ENCODE data around the gene TMCC1. TPM values are rescaled to one million over a fixed set of nuclear protein-coding genes. Genes with fewer than 3 reads are reported as not detected.
"Not testable (repeated sequence)": the region's sequence is repeated elsewhere in the genome, so short reads cannot be mapped to it uniquely, and the experiment has no call there.

TMCC1 gene
- total RNA-seq, 1 experiment from 2014 or later, result 6.2 TPM

GRCh38 chr3:129684270-129684669 lies 209.2 kb downstream of the TMCC1 start:
- no peak overlapping the region for H3K4me3 ChIP-seq (ENCODE audit: low read length)
- H3K9ac ChIP-seq (ENCODE audit: low read length), result no peak overlapping the region
- no peak overlapping the region for H3K4me2 ChIP-seq (ENCODE audit: low read length)
- no peaks in the 10 kb centered on the region for H3F3A ChIP-seq (ENCODE audit: low read length, unreplicated experiment)
- intact Hi-C loops (cut with micrococcal nuclease), result no loop called here
- peaks cover 50% of the 10 kb centered on the region for H3K79me2 ChIP-seq (ENCODE audit: low read length)
- CTCF ChIA-PET, result no interaction called here
- no peak overlapping the region for H3K27ac ChIP-seq (ENCODE audit: low read length)
- H3K36me3 ChIP-seq (ENCODE audit: low read depth, low read length), result no peaks in the 10 kb centered on the region
- H3K9me3 ChIP-seq (ENCODE audit: low read length), result no peaks in the 10 kb centered on the region
- no peaks in the 10 kb centered on the region for H4K20me1 ChIP-seq (ENCODE audit: low read length)
- ATAC-seq (no peak), DNase-seq (no peak)
- H3K9me2 ChIP-seq (replicated peaks; ENCODE audit: low read length), result no peaks in the 10 kb centered on the region
- no peak overlapping the region for H2AFZ ChIP-seq (ENCODE audit: low read length)
- POLR2A ChIA-PET (ENCODE audit: unreplicated experiment), result no interaction called here
- TF ChIP-seq EZH2phosphoT487 (IDR thresholded peaks at IDR 0.05; ENCODE audit: borderline replicate concordance, low read length), result no peak
- no peak for TF ChIP-seq CTCF (conservative IDR thresholded peaks at IDR 0.05; ENCODE audit: low read depth, low read length)
- TF ChIP-seq EZH2 (IDR thresholded peaks at IDR 0.05; ENCODE audit: low read length, unreplicated experiment), result no peak
- peaks cover 4% of the 10 kb centered on the region; the same call in 1 of the 2 replicates for H3K4me1 ChIP-seq (ENCODE audit: insufficient read depth, low read length)
- no peaks in the 10 kb centered on the region for H3K27me3 ChIP-seq (ENCODE audit: low read length)
- no TSS peak for BruUV-seq (replicated peaks)

- Histone ChIP-seq H4K20me1 (ENCODE audit: low read length) (no peaks in the 10 kb centered on the region), H3K27ac (ENCODE audit: low read length) (no peak overlapping the region), H3F3A (ENCODE audit: low read length, unreplicated experiment) (no peaks in the 10 kb centered on the region), H3K9me2 (replicated peaks; ENCODE audit: low read length) (no peaks in the 10 kb centered on the region), H3K9ac (ENCODE audit: low read length) (no peak overlapping the region), H3K4me2 (ENCODE audit: low read length) (no peak overlapping the region), H3K4me3 (ENCODE audit: low read length) (no peak overlapping the region), H2AFZ (ENCODE audit: low read length) (no peak overlapping the region), H3K79me2 (ENCODE audit: low read length) (peaks cover 45% of the 10 kb centered on the region), H3K4me1 (ENCODE audit: insufficient read depth, low read length) (peaks cover 4% of the 10 kb centered on the region; the same call in 1 of the 2 replicates), H3K9me3 (ENCODE audit: low read length) (no peaks in the 10 kb centered on the region), H3K27me3 (ENCODE audit: low read length) (no peaks in the 10 kb centered on the region), H3K36me3 (ENCODE audit: low read depth, low read length) (no peaks in the 10 kb centered on the region)
- no TSS peak for BruUV-seq (replicated peaks)
- ChIA-PET CTCF (no interaction called here), POLR2A (ENCODE audit: unreplicated experiment) (no interaction called here)
- no peak for TF ChIP-seq CTCF (conservative IDR thresholded peaks at IDR 0.05; ENCODE audit: low read depth, low read length)
- TF ChIP-seq EZH2phosphoT487 (IDR thresholded peaks at IDR 0.05; ENCODE audit: borderline replicate concordance, low read length), result no peak
- no peak for TF ChIP-seq EZH2 (IDR thresholded peaks at IDR 0.05; ENCODE audit: low read length, unreplicated experiment)
- DNase-seq (no peak), ATAC-seq (no peak)
- intact Hi-C loops (cut with micrococcal nuclease), result no loop called here
Observed at GRCh38 chr3:129683201-129683600, 210.3 kb downstream of the TMCC1 start.

- Histone ChIP-seq H4K20me1 (ENCODE audit: low read length) (no peaks in the 10 kb centered on the region), H3K4me2 (ENCODE audit: low read length) (no peak overlapping the region), H3K79me2 (ENCODE audit: low read length) (peaks cover 10% of the 10 kb centered on the region), H2AFZ (ENCODE audit: low read length) (no peak overlapping the region), H3K36me3 (ENCODE audit: low read depth, low read length) (no peaks in the 10 kb centered on the region), H3K4me1 (ENCODE audit: insufficient read depth, low read length) (peaks cover 12% of the 10 kb centered on the region), H3F3A (ENCODE audit: low read length, unreplicated experiment) (no peaks in the 10 kb centered on the region), H3K9me2 (replicated peaks; ENCODE audit: low read length) (no peaks in the 10 kb centered on the region), H3K9ac (ENCODE audit: low read length) (no peak overlapping the region), H3K27ac (ENCODE audit: low read length) (no peak overlapping the region), H3K4me3 (ENCODE audit: low read length) (no peak overlapping the region), H3K9me3 (ENCODE audit: low read length) (no peaks in the 10 kb centered on the region), H3K27me3 (ENCODE audit: low read length) (no peaks in the 10 kb centered on the region)
- no TSS peak for BruUV-seq (replicated peaks)
- ChIA-PET POLR2A (ENCODE audit: unreplicated experiment) (no interaction called here), CTCF (interaction anchor here (0.7 kb wide), 1 partner anchor 63 kb away, joined by 8 read pairs; no protein-coding TSS in a partner anchor)
- DNase-seq (no peak), ATAC-seq (no peak)
- intact Hi-C loops (cut with micrococcal nuclease), result no loop called here
- TF ChIP-seq CTCF (conservative IDR thresholded peaks at IDR 0.05; ENCODE audit: low read depth, low read length) (no peak), EZH2phosphoT487 (IDR thresholded peaks at IDR 0.05; ENCODE audit: borderline replicate concordance, low read length) (no peak), EZH2 (IDR thresholded peaks at IDR 0.05; ENCODE audit: low read length, unreplicated experiment) (no peak)
Observed at GRCh38 chr3:129676985-129677384, 216.5 kb downstream of the TMCC1 start.

GRCh38 chr3:129674798-129675123 lies 218.8 kb downstream of the TMCC1 start:
- not testable (repeated sequence) for H4K20me1 ChIP-seq (ENCODE audit: low read length)
- H3K4me2 ChIP-seq (ENCODE audit: low read length), result peak overlapping the region; percentile 38; the same call in 1 of the 2 replicates

More at GRCh38 chr3:129674798-129675123, 218.8 kb downstream of the TMCC1 start:
- H3K9me3 ChIP-seq (ENCODE audit: low read length); H2AFZ ChIP-seq (ENCODE audit: low read length); H3K4me3 ChIP-seq (ENCODE audit: low read length); H3F3A ChIP-seq (ENCODE audit: low read length, unreplicated experiment); intact Hi-C loops (cut with micrococcal nuclease); H3K9me2 ChIP-seq (replicated peaks; ENCODE audit: low read length); BruUV-seq (replicated peaks); POLR2A ChIA-PET (ENCODE audit: unreplicated experiment); H3K36me3 ChIP-seq (ENCODE audit: low read depth, low read length); H3K27me3 ChIP-seq (ENCODE audit: low read length); CTCF ChIA-PET; DNase-seq; ATAC-seq; H3K9ac ChIP-seq (ENCODE audit: low read length): not testable (repeated sequence)
- H3K27ac ChIP-seq (ENCODE audit: low read length), result 0 out of 2 replicates have a peak overlapping the region, but pooled peaks have one; percentile 54
- H3K79me2 ChIP-seq (ENCODE audit: low read length), result peaks cover 17% of the 10 kb centered on the region
- H3K4me1 ChIP-seq (ENCODE audit: insufficient read depth, low read length), result peaks cover 12% of the 10 kb centered on the region
